ENCODE results near the gene PDAP1. TPM values are rescaled to one million over a fixed set of nuclear protein-coding genes. Genes with fewer than 3 reads are reported as not detected.
"Not testable (repeated sequence)": the region's sequence is repeated elsewhere in the genome, so short reads cannot be mapped to it uniquely, and the experiment has no call there.

Gene PDAP1
- total RNA-seq, 6 experiments from 2014 or later: 36.3 to 52.9 (median 39.6) TPM

DNA sequence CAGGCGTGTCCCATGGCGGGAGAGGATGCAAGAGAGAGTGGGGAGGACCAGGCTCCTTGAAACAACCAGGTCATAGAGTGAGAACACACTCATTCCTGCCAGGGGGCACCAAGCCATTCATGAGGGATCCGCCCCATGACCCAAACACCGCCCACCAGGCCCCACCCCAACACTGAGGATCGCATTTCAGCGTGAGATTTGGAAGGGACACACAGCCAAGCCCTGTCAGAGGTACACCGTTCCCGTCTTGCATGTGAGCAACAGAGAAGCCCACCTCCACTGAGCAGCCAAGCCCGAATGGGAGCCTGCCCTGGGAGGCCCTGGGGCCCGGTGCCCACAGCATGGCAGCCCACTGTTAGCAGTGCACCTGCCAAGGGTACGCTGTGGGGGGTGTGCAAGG lies 41.8 kb downstream of the PDAP1 start:
- DNase-seq: no peak
- no peak for TF ChIP-seq POLR2A (IDR thresholded peaks at IDR 0.05)
- no peaks in the 10 kb centered on the region for H3K9me3 ChIP-seq
- intact Hi-C loops (cut with DNase I): no loop called here
- H3K27ac ChIP-seq: no peak overlapping the region
- no peak overlapping the region for H3K4me3 ChIP-seq
- no peaks in the 10 kb centered on the region for H3K27me3 ChIP-seq
- no peaks in the 10 kb centered on the region for H3K4me1 ChIP-seq
- no peak for ATAC-seq
- 86% methylated on average over 2 of the region's 11 CpGs for WGBS (ENCODE audit: insufficient coverage, low coverage, low lambda C conversion rate, missing lambda C conversion rate)
- H3K36me3 ChIP-seq: peaks cover 0 to 49% (median 12%) of the 10 kb centered on the region in 4 donors

GRCh38 chr7:99365318-99366141 lies 42.9 kb downstream of the PDAP1 start:
- Histone ChIP-seq H3K36me3 (peaks cover 0 to 58% (median 12%) of the 10 kb centered on the region in 4 donors), H3K27me3 (no peaks in the 10 kb centered on the region), H3K27ac (no peak overlapping the region), H3K4me1 (no peaks in the 10 kb centered on the region), H3K9me3 (no peaks in the 10 kb centered on the region), H3K4me3 (no peak overlapping the region)
- 76% methylated on average over 17 of the region's 17 CpGs for WGBS (ENCODE audit: insufficient coverage, low coverage, low lambda C conversion rate, missing lambda C conversion rate)
- TF ChIP-seq POLR2A (IDR thresholded peaks at IDR 0.05) (no peak), CTCF (IDR thresholded peaks at IDR 0.05) (peak; percentile 41 to 69 (median 62))
- peak; percentile 91 to 93 (median 92) for ATAC-seq
- peak; percentile 66 to 72 (median 72) for DNase-seq
- intact Hi-C loops (cut with DNase I): no loop called here

GRCh38 chr7:99363286-99363685 lies 45.1 kb downstream of the PDAP1 start:
- 91% methylated on average over 5 of the region's 5 CpGs for WGBS (ENCODE audit: insufficient coverage, low coverage, low lambda C conversion rate, missing lambda C conversion rate)
- no peak for ATAC-seq
- Histone ChIP-seq H3K36me3 (peaks cover 4 to 78% (median 26%) of the 10 kb centered on the region in 4 donors), H3K4me3 (no peak overlapping the region), H3K27me3 (no peaks in the 10 kb centered on the region), H3K4me1 (no peaks in the 10 kb centered on the region), H3K9me3 (no peaks in the 10 kb centered on the region), H3K27ac (no peak overlapping the region)
- no peak for DNase-seq
- intact Hi-C loops (cut with DNase I): no loop called here
- no peak for TF ChIP-seq POLR2A (IDR thresholded peaks at IDR 0.05)
- no peak for TF ChIP-seq CTCF (IDR thresholded peaks at IDR 0.05)

DNA sequence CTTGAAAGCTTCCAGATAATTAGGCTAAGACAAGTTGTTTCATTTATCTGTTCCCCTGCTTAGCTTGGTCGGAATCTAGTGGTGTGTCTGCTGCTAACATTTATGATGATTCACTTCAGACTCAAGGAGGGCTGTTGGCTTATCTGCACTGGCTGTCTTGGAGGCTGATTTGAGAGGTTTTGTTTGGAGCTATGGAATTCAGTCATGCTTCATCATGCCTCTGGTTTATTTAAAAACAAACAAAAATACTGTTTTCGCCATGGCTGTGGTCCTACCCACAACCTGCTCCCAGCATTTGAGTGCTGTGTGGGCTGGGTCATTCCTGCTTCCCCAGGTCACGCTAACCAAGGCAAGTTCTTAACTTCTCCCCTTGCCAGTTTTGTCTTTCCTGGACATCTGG lies 45.6 kb downstream of the PDAP1 start:
- Histone ChIP-seq H3K27me3 (no peaks in the 10 kb centered on the region), H3K4me1 (no peaks in the 10 kb centered on the region), H3K27ac (no peak overlapping the region), H3K4me3 (no peak overlapping the region), H3K9me3 (no peaks in the 10 kb centered on the region), H3K36me3 (peaks cover 4 to 83% (median 29%) of the 10 kb centered on the region in 4 donors)
- DNase-seq (no peak), ATAC-seq (no peak)
- WGBS (ENCODE audit: insufficient coverage, low coverage, low lambda C conversion rate, missing lambda C conversion rate): 94% methylated on average over 3 of the region's 3 CpGs
- intact Hi-C loops (cut with DNase I): no loop called here
- no peak for TF ChIP-seq POLR2A (IDR thresholded peaks at IDR 0.05)
- TF ChIP-seq CTCF (IDR thresholded peaks at IDR 0.05): no peak

- Histone ChIP-seq H3K9me3 (no peaks in the 10 kb centered on the region), H3K4me3 (no peak overlapping the region), H3K27me3 (no peaks in the 10 kb centered on the region), H3K27ac (no peak overlapping the region), H3K4me1 (peaks cover 0 to 8% (median 0%) of the 10 kb centered on the region in 4 donors), H3K36me3 (peaks cover 4 to 81% (median 29%) of the 10 kb centered on the region in 4 donors)
- 90% methylated on average over 9 of the region's 22 CpGs for WGBS (ENCODE audit: insufficient coverage, low coverage, low lambda C conversion rate, missing lambda C conversion rate)
- DNase-seq: no peak
- ATAC-seq: no peak
- TF ChIP-seq CTCF (IDR thresholded peaks at IDR 0.05): no peak
- TF ChIP-seq POLR2A (IDR thresholded peaks at IDR 0.05): no peak
- intact Hi-C loops (cut with DNase I): no loop called here
These were observed 48.8 kb downstream of the PDAP1 start for GRCh38 chr7:99359465-99360154.

GRCh38 chr7:99358521-99358920 lies 49.9 kb downstream of the PDAP1 start:
- peaks cover 4 to 81% (median 30%) of the 10 kb centered on the region in 4 donors for H3K36me3 ChIP-seq
- H3K27me3 ChIP-seq; H3K27ac ChIP-seq; ATAC-seq; H3K4me1 ChIP-seq; H3K4me3 ChIP-seq; H3K9me3 ChIP-seq; intact Hi-C loops (cut with DNase I): not testable (repeated sequence)
- 92% methylated on average over 10 of the region's 15 CpGs for WGBS (ENCODE audit: insufficient coverage, low coverage, low lambda C conversion rate, missing lambda C conversion rate)
- peak in 1 of 3 donors; percentile 9 for DNase-seq

All from right lobe of liver (tissue), 6 donors.